ENCODE data around the gene VSTM2B.

- TF ChIP-seq CTCF (optimal IDR thresholded peaks at IDR 0.05 in 1 of 3, IDR thresholded peaks at IDR 0.05 in 1 of 3, conservative IDR thresholded peaks at IDR 0.05 in 1 of 3; ENCODE audit: extremely low read depth in 1 of 3, insufficient read depth in 2 of 3, low read length in 3 of 3): no peak
- TF ChIP-seq EZH2 (IDR thresholded peaks at IDR 0.05; ENCODE audit: low read length): no peak
Measured at GRCh38 chr19:29520390-29520789, 5.4 kb upstream of the VSTM2B start.
